Smooth muscle cell (in vitro differentiated cells): ENCODE measurements around the gene TBC1D32. TPM values are rescaled to one million over a fixed set of nuclear protein-coding genes. Genes with fewer than 3 reads are reported as not detected.

Source experiments
- DNase-seq: peaks from one replicate; lab custom pipeline; 2025; ENCODE audit not compliant: unreplicated experiment; lab: John Stamatoyannopoulos, UW
- H2AFZ ChIP-seq: fragments of 200-600 bp; sonication (generic); 2 replicates; pipeline ENCODE4 v1.6.0; 2016; ENCODE audit warnings: antibody characterized with exemption, low read depth, mild to moderate bottlenecking
- H3F3A ChIP-seq: fragments of 200-600 bp; sonication (generic); 2 replicates; pipeline ENCODE4 v1.6.0; 2017; ENCODE audit warnings: antibody characterized with exemption, low read depth
- H3K27ac ChIP-seq: fragments of 200-600 bp; sonication (generic); 2 replicates; pipeline ENCODE4 v1.5.1; 2016; ENCODE audit warnings: low read depth, mild to moderate bottlenecking
- H3K27me3 ChIP-seq: fragments of 200-600 bp; sonication (generic); 2 replicates; pipeline ENCODE4 v1.6.1; 2016; ENCODE audit warnings: low read depth, mild to moderate bottlenecking
- H3K36me3 ChIP-seq: fragments of 200-600 bp; sonication (generic); 2 replicates; pipeline ENCODE4 v1.5.1; 2016; ENCODE audit warnings: low read depth
- H3K4me1 ChIP-seq: fragments of 200-600 bp; sonication (generic); 2 replicates; pipeline ENCODE4 v1.5.1; 2016; ENCODE audit warnings: low read depth
- H3K4me2 ChIP-seq: fragments of 200-600 bp; sonication (generic); 2 replicates; pipeline ENCODE4 v1.6.0; 2016; ENCODE audit warnings: mild to moderate bottlenecking
- H3K4me3 ChIP-seq: fragments of 200-600 bp; sonication (generic); 2 replicates; pipeline ENCODE4 v1.5.1; 2016; ENCODE audit warnings: mild to moderate bottlenecking
- H3K79me2 ChIP-seq: fragments of 200-600 bp; sonication (generic); 2 replicates; pipeline ENCODE4 v1.6.0; 2016; ENCODE audit warnings: low read depth, mild to moderate bottlenecking
- H3K9ac ChIP-seq: fragments of 200-600 bp; sonication (generic); 2 replicates; pipeline ENCODE4 v1.6.0; 2016; ENCODE audit warnings: low read depth
- H3K9me3 ChIP-seq: fragments of 200-600 bp; sonication (generic); replicated peaks from 2 replicates; pipeline ENCODE4 v1.5.1; 2016; ENCODE audit warnings: low read depth
- H4K20me1 ChIP-seq: fragments of 200-600 bp; sonication (generic); 2 replicates; pipeline ENCODE4 v1.6.0; 2016; ENCODE audit warnings: low read depth
- WGBS: methylation state at CpG from one replicate; pipeline ENCODE4 v1.1.7; 2016; ENCODE audit warnings: low lambda C conversion rate; 5-methylcytosine and 5-hydroxymethylcytosine counted together
- polyA plus RNA-seq: library from polyadenylated mRNA; unstranded; fragments of >200 nt; fragmentation: Nextera tagmentation; extraction: Ambion mirVana; gene quantifications from 2 replicates; pipeline ENCODE4 v1.2.1, GENCODE V29; 2016
- total RNA-seq: library from RNA; depleted of rRNA; stranded (reverse); fragments of >200 nt; gene quantifications from 2 replicates; pipeline ENCODE4 v1.2.3, GENCODE V29; 2014
- TF ChIP-seq, protein P1 (sequence below): fragments of 200-600 bp; sonication (generic); IDR thresholded peaks from 2 replicates; pipeline ENCODE4 v1.5.1; 2017; ENCODE audit warnings: borderline replicate concordance, mild to moderate bottlenecking, antibody characterized with exemption; ENCODE audit not compliant: insufficient read depth, poor library complexity, severe bottlenecking

The TBC1D32 gene
- 14.5 and 18.8 TPM in 2 replicates for total RNA-seq
- 4.2 and 4.4 TPM in 2 replicates for polyA plus RNA-seq

- Histone ChIP-seq H3K4me1 (peaks cover 12% of the 10 kb centered on the region), H3K27me3 (no peaks in the 10 kb centered on the region), H3K9ac (peak within 1 kb of the TSS; percentile 93), H2AFZ (peak within 1 kb of the TSS; percentile 79), H3K36me3 (no peaks in the 10 kb centered on the region), H3K27ac (peak within 1 kb of the TSS; percentile 90), H3K4me3 (peak within 1 kb of the TSS; percentile 60), H4K20me1 (no peaks in the 10 kb centered on the region), H3K79me2 (peaks cover 13% of the 10 kb centered on the region), H3F3A (no peaks in the 10 kb centered on the region), H3K9me3 (no peaks in the 10 kb centered on the region), H3K4me2 (peak within 1 kb of the TSS; percentile 86)
- TF ChIP-seq, protein P1, sequence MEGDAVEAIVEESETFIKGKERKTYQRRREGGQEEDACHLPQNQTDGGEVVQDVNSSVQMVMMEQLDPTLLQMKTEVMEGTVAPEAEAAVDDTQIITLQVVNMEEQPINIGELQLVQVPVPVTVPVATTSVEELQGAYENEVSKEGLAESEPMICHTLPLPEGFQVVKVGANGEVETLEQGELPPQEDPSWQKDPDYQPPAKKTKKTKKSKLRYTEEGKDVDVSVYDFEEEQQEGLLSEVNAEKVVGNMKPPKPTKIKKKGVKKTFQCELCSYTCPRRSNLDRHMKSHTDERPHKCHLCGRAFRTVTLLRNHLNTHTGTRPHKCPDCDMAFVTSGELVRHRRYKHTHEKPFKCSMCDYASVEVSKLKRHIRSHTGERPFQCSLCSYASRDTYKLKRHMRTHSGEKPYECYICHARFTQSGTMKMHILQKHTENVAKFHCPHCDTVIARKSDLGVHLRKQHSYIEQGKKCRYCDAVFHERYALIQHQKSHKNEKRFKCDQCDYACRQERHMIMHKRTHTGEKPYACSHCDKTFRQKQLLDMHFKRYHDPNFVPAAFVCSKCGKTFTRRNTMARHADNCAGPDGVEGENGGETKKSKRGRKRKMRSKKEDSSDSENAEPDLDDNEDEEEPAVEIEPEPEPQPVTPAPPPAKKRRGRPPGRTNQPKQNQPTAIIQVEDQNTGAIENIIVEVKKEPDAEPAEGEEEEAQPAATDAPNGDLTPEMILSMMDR, result no peak
- DNase-seq, result peak; percentile 79
- 2% methylated on average over 52 of the region's 52 CpGs for WGBS
Measured at GRCh38 chr6:121334299-121335086, at the start of gene TBC1D32. Gene TBC1D32 (minus strand): TSS chr6:121334480. CDS start chr6:121334430, 50 bp downstream.

DNA sequence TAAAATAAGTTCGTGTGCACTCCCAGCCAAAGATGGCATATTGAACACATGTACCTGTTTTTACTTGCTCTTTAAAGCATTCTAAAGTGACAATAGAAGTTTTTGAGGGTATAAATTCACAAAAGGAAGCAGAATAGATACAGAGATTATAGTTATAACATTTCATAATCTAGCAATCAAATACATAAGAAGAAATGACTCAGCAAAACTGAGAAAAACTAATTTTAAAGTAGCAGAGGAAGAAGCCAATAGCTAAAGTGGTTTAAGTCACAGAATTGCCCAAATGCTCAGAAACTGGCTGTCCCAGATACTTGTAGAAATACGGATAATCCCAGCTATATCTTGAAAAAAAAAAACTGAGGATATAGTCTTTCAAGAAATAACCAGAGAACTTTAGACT is 49.2 kb upstream of the TBC1D32 start:
- Histone ChIP-seq H3K4me2 (no peak overlapping the region), H3K36me3 (no peaks in the 10 kb centered on the region), H4K20me1 (no peaks in the 10 kb centered on the region), H3K4me3 (no peak overlapping the region), H3F3A (no peaks in the 10 kb centered on the region), H2AFZ (peak overlapping the region; percentile 26), H3K9me3 (no peaks in the 10 kb centered on the region), H3K27me3 (no peaks in the 10 kb centered on the region), H3K4me1 (no peaks in the 10 kb centered on the region), H3K27ac (peak overlapping the region; percentile 12), H3K9ac (no peak overlapping the region), H3K79me2 (no peaks in the 10 kb centered on the region)
- WGBS, result 71% methylated on average over 2 of the region's 2 CpGs
- TF ChIP-seq, protein P1, result no peak
- no peak for DNase-seq

- no peaks in the 10 kb centered on the region for H3K27me3 ChIP-seq
- H4K20me1 ChIP-seq, result no peaks in the 10 kb centered on the region
- no peak for DNase-seq
- TF ChIP-seq, protein P1, result no peak
- no peak overlapping the region for H3K9ac ChIP-seq
- H3K4me1 ChIP-seq, result no peaks in the 10 kb centered on the region
- H3K4me3 ChIP-seq, result no peak overlapping the region
- no peak overlapping the region for H3K27ac ChIP-seq
- no peaks in the 10 kb centered on the region for H3F3A ChIP-seq
- peak overlapping the region; percentile 10 for H2AFZ ChIP-seq
- WGBS, result 64% methylated on average over 3 of the region's 3 CpGs
- H3K79me2 ChIP-seq, result no peaks in the 10 kb centered on the region
- H3K9me3 ChIP-seq, result no peaks in the 10 kb centered on the region
- H3K36me3 ChIP-seq, result no peaks in the 10 kb centered on the region
- no peak overlapping the region for H3K4me2 ChIP-seq
Measured at GRCh38 chr6:121382467-121383121, 48.3 kb upstream of the TBC1D32 start.
